Suprapubic skin (tissue), 4 donors: Measurements from ENCODE around the gene PDE3A. TPM values are rescaled to one million over a fixed set of nuclear protein-coding genes. Genes with fewer than 3 reads are reported as not detected.

ENCODE experiments used
- DNase-seq, 2 donors: peaks; one replicate each; pipeline ENCODE4 v3.0.0-alpha.2; 2019; ENCODE audit warnings: low spot score in 2 of 2
- H3K27ac ChIP-seq: fragments of 200-600 bp; sonication (generic); one replicate; pipeline ENCODE4 v1.5.1; 2019
- H3K27me3 ChIP-seq: fragments of 200-600 bp; sonication (generic); one replicate; pipeline ENCODE4 v1.5.1; 2019
- H3K36me3 ChIP-seq: fragments of 200-600 bp; sonication (generic); one replicate; pipeline ENCODE4 v1.5.1; 2019
- H3K4me1 ChIP-seq: fragments of 200-600 bp; sonication (generic); one replicate; pipeline ENCODE4 v1.5.1; 2019
- H3K4me3 ChIP-seq: fragments of 200-600 bp; sonication (generic); one replicate; pipeline ENCODE4 v1.5.1; 2019; ENCODE audit warnings: mild to moderate bottlenecking
- H3K9me3 ChIP-seq: fragments of 200-600 bp; sonication (generic); one replicate; pipeline ENCODE4 v1.5.1; 2019
- EP300 ChIP-seq: sonication (generic); formaldehyde crosslinking; IDR thresholded peaks from one replicate; pipeline ENCODE4 v1.6.1; 2017; ENCODE audit warnings: antibody characterized with exemption
- POLR2A ChIP-seq, 2 donors: fragments of 450-650 bp; IDR thresholded peaks; one replicate each; pipeline ENCODE4 v1.6.1; 2017; ENCODE audit warnings: antibody characterized with exemption in 2 of 2, mild to moderate bottlenecking in 2 of 2, moderate library complexity in 2 of 2
- POLR2AphosphoS5 ChIP-seq, 3 donors: sonication (generic); formaldehyde crosslinking; IDR thresholded peaks; one replicate each; pipeline ENCODE4 v1.6.1; 2017; ENCODE audit warnings: antibody characterized with exemption in 3 of 3
- WGBS: methylation state at CpG from one replicate; pipeline ENCODE4 v1.1.5; 2018; 5-methylcytosine and 5-hydroxymethylcytosine counted together
- total RNA-seq, 4 donors: library from RNA; depleted of rRNA; stranded (reverse); fragments of >200 nt; gene quantifications; one replicate each; pipeline ENCODE4 v1.1.0, GENCODE V29; 2016
- TF ChIP-seq, protein P1 (sequence below), 2 donors: fragments of 200-600 bp in 1 of 2; fragments of 450-650 bp in 1 of 2; sonication (generic) in 1 of 2; IDR thresholded peaks; one replicate each; pipeline ENCODE4 v1.5.1; 2016 to 2019; ENCODE audit warnings: antibody characterized with exemption in 2 of 2, mild to moderate bottlenecking in 1 of 2, moderate library complexity in 1 of 2

The PDE3A gene
- total RNA-seq, 4 donors from 2014 or later = 0.79 to 3.4 (median 1.4) TPM

- Histone ChIP-seq H3K36me3 (no peaks in the 10 kb centered on the region), H3K9me3 (no peaks in the 10 kb centered on the region), H3K27me3 (no peaks in the 10 kb centered on the region), H3K4me3 (no peak overlapping the region), H3K27ac (no peak overlapping the region), H3K4me1 (no peaks in the 10 kb centered on the region)
- TF ChIP-seq EP300 (no peak), POLR2AphosphoS5 (IDR thresholded peaks at IDR 0.05) (no peak), POLR2A (IDR thresholded peaks at IDR 0.05) (no peak)
- TF ChIP-seq, protein P1, sequence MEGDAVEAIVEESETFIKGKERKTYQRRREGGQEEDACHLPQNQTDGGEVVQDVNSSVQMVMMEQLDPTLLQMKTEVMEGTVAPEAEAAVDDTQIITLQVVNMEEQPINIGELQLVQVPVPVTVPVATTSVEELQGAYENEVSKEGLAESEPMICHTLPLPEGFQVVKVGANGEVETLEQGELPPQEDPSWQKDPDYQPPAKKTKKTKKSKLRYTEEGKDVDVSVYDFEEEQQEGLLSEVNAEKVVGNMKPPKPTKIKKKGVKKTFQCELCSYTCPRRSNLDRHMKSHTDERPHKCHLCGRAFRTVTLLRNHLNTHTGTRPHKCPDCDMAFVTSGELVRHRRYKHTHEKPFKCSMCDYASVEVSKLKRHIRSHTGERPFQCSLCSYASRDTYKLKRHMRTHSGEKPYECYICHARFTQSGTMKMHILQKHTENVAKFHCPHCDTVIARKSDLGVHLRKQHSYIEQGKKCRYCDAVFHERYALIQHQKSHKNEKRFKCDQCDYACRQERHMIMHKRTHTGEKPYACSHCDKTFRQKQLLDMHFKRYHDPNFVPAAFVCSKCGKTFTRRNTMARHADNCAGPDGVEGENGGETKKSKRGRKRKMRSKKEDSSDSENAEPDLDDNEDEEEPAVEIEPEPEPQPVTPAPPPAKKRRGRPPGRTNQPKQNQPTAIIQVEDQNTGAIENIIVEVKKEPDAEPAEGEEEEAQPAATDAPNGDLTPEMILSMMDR (IDR thresholded peaks at IDR 0.05) = no peak
- no peak for DNase-seq
- 64% methylated on average over 5 of the region's 5 CpGs for whole genome bisulfite sequencing
Measured at GRCh38 chr12:20624718-20625117, 256.4 kb downstream of the PDE3A start.

DNA sequence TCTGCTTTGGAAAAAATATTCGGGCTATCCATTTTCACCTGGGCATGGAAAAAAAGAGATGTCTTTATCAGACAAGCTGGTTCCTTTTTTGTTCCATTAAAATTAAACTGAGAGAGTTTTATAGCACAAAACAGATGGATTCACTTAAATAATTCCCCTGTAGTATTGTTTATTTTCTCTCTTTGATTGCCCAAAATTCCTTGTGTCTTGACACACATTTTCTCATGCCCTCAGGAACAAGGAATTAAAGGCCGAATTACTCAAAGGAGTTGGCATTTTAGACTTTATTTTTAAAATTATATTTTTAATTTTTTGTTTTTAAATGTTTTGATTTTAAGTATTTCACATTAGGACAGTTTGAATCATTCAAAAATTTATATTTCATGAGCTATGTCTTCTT, 257.2 kb downstream of the PDE3A start:
- no peak overlapping the region for H3K27ac ChIP-seq
- no peaks in the 10 kb centered on the region for H3K36me3 ChIP-seq
- WGBS = 64% methylated on average over 2 of the region's 2 CpGs
- H3K4me3 ChIP-seq = no peak overlapping the region
- TF ChIP-seq EP300 = no peak
- TF ChIP-seq POLR2A (IDR thresholded peaks at IDR 0.05) = no peak
- TF ChIP-seq, protein P1 (IDR thresholded peaks at IDR 0.05) = no peak
- no peak for TF ChIP-seq POLR2AphosphoS5 (IDR thresholded peaks at IDR 0.05)
- no peaks in the 10 kb centered on the region for H3K9me3 ChIP-seq
- DNase-seq = no peak
- no peaks in the 10 kb centered on the region for H3K4me1 ChIP-seq
- no peaks in the 10 kb centered on the region for H3K27me3 ChIP-seq

DNA sequence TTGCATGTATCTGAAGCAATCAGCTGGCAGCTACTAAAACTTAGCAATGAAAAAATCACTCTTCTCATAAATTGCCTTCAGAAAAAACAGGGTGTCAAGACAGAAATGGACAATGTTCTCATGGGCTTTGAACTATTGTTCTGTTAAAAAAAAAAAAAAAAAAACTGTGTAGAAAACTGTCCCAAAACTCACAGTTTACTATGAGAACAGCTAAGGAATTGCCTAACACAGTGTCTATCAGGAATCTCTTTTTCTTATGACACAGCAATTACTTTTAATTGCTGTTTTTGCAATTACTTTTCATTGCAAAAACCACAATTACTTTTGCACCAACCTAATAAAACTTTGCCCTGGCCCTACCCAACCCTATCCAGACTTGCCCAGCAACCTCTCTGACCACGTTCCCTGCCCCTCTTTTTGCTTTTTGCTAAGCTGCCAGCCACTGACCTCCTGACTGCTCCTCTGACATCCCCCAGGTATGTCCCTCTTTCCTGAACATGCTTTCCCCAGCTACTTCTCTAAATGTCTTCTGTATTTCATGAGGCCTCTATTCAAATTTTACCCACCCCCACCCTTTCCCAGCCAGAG, 258.8 kb downstream of the PDE3A start:
- TF ChIP-seq, protein P1 (IDR thresholded peaks at IDR 0.05) = no peak
- TF ChIP-seq EP300 (no peak), POLR2A (IDR thresholded peaks at IDR 0.05) (no peak), POLR2AphosphoS5 (IDR thresholded peaks at IDR 0.05) (no peak)
- Histone ChIP-seq H3K27me3 (no peaks in the 10 kb centered on the region), H3K36me3 (no peaks in the 10 kb centered on the region), H3K9me3 (no peaks in the 10 kb centered on the region), H3K4me1 (peaks cover 3% of the 10 kb centered on the region), H3K27ac (no peak overlapping the region), H3K4me3 (no peak overlapping the region)
- DNase-seq = no peak
- 66% methylated on average over 1 of the region's 1 CpG for WGBS

GRCh38 chr12:20628226-20628787, 260.0 kb downstream of the PDE3A start:
- Histone ChIP-seq H3K27me3 (no peaks in the 10 kb centered on the region), H3K4me3 (no peak overlapping the region), H3K9me3 (no peaks in the 10 kb centered on the region), H3K36me3 (no peaks in the 10 kb centered on the region), H3K27ac (no peak overlapping the region), H3K4me1 (peaks cover 3% of the 10 kb centered on the region)
- TF ChIP-seq EP300 = no peak
- no peak for TF ChIP-seq POLR2A (IDR thresholded peaks at IDR 0.05)
- TF ChIP-seq, protein P1 (IDR thresholded peaks at IDR 0.05) = no peak
- TF ChIP-seq POLR2AphosphoS5 (IDR thresholded peaks at IDR 0.05) = no peak
- 90% methylated on average over 9 of the region's 9 CpGs for WGBS
- DNase-seq = no peak

DNA sequence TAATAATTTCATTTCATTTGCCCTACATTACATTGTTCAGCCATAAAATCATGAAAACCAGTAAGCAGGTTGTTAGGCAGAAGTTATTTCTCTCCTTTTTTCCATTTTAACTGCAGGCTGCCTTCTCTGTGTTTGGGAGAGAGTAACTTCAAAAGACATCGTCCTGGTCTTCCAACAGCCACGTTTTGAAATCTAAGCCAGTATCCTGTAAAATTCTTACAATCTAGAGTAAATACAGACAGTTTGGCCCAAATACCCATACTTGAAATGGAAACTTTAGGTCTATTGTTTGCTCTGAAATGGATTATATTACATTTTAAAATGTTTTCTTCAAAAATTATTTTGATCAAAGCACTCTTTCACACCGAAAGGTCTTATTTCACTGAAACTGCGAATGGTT, 260.7 kb downstream of the PDE3A start:
- no peaks in the 10 kb centered on the region for H3K9me3 ChIP-seq
- H3K27ac ChIP-seq = no peak overlapping the region
- 70% methylated on average over 4 of the region's 4 CpGs for WGBS
- DNase-seq = no peak
- no peaks in the 10 kb centered on the region for H3K36me3 ChIP-seq
- TF ChIP-seq EP300 = no peak
- TF ChIP-seq POLR2AphosphoS5 (IDR thresholded peaks at IDR 0.05) = no peak
- TF ChIP-seq, protein P1 (IDR thresholded peaks at IDR 0.05) = no peak
- TF ChIP-seq POLR2A (IDR thresholded peaks at IDR 0.05) = no peak
- H3K4me3 ChIP-seq = no peak overlapping the region
- peaks cover 3% of the 10 kb centered on the region for H3K4me1 ChIP-seq
- no peaks in the 10 kb centered on the region for H3K27me3 ChIP-seq
